ENCODE data around the gene PTP4A2.

GRCh38 chr1:31970873-31971272 is 32.7 kb upstream of the PTP4A2 start:
- TF ChIP-seq CTCF (IDR thresholded peaks at IDR 0.05) = no peak
- TF ChIP-seq POLR2A (IDR thresholded peaks at IDR 0.05) = no peak

Measured in uterus (tissue), 2 donors.